ENCODE measurements around the gene EGF. TPM values are rescaled to one million over a fixed set of nuclear protein-coding genes. Genes with fewer than 3 reads are reported as not detected.

EGF gene
- total RNA-seq, 2 donors from 2014 or later: 14.6 to 33.7 TPM

DNA sequence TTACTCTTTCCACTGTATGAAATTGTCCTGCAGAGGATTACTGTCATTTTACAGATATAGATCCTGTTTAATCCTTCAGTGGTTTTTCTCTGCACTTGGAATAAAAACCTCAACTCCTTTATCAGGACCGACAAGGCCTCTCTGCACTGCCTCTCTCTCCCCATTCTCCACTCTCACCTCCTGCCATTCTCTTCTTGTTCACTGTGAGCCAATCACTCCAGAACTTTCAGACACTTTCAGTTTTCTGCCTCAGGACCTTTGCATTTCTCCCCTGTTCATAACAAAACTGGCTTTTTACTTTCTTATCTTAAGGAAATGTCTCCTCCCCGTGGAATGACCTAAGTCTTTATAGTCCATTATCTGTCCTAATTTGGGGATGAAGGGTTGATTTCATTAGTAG lies 148.4 kb downstream of the EGF start:
- H3K9me3 ChIP-seq (ENCODE audit: control insufficient read depth, low read length): no peaks in the 10 kb centered on the region
- no peak overlapping the region for H3K4me3 ChIP-seq (ENCODE audit: low read length)
- DNase-seq: no peak
- H3K9ac ChIP-seq (ENCODE audit: extremely low read depth, low read length, poor library complexity, severe bottlenecking): no peak overlapping the region
- no peak overlapping the region for H3K4me3 Mint-ChIP-seq
- TF ChIP-seq, protein P1, sequence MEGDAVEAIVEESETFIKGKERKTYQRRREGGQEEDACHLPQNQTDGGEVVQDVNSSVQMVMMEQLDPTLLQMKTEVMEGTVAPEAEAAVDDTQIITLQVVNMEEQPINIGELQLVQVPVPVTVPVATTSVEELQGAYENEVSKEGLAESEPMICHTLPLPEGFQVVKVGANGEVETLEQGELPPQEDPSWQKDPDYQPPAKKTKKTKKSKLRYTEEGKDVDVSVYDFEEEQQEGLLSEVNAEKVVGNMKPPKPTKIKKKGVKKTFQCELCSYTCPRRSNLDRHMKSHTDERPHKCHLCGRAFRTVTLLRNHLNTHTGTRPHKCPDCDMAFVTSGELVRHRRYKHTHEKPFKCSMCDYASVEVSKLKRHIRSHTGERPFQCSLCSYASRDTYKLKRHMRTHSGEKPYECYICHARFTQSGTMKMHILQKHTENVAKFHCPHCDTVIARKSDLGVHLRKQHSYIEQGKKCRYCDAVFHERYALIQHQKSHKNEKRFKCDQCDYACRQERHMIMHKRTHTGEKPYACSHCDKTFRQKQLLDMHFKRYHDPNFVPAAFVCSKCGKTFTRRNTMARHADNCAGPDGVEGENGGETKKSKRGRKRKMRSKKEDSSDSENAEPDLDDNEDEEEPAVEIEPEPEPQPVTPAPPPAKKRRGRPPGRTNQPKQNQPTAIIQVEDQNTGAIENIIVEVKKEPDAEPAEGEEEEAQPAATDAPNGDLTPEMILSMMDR (conservative IDR thresholded peaks at IDR 0.05): no peak
- H3K36me3 ChIP-seq (ENCODE audit: control insufficient read depth, insufficient read depth, low read length): peaks cover 4% of the 10 kb centered on the region
- no peaks in the 10 kb centered on the region for H3K4me1 ChIP-seq (ENCODE audit: control insufficient read depth, insufficient read depth, low read length)
- no peaks in the 10 kb centered on the region for H3K9me3 Mint-ChIP-seq
- H3K27me3 ChIP-seq (ENCODE audit: control insufficient read depth, insufficient read depth, low read length, poor library complexity, severe bottlenecking): no peaks in the 10 kb centered on the region
- H3K27me3 Mint-ChIP-seq (ENCODE audit: insufficient read depth): no peaks in the 10 kb centered on the region
- H3K27ac Mint-ChIP-seq: no peak overlapping the region
- 93 to 100% methylated on average over 1 to 2 of the region's 2 CpGs for WGBS, 2 experiments (ENCODE audit: insufficient coverage in 1 of 2, insufficient read length in 1 of 2)
- H3K27ac ChIP-seq (ENCODE audit: low read depth, low read length): no peak overlapping the region
- H3K4me1 Mint-ChIP-seq: no peaks in the 10 kb centered on the region
- no peaks in the 10 kb centered on the region for H3K36me3 Mint-ChIP-seq (ENCODE audit: low read depth)

Other genes starting within 250 kb of the EGF start
- 10 to 100 TPM; 20.9 to 21.8 TPM for gene CASP6, start 209.4 kb upstream of the EGF start, total RNA-seq
- gene PLA2G12A, start 182.8 kb upstream of the EGF start, total RNA-seq: 10 to 100 TPM; 38.5 to 60.9 TPM
- not detected for gene CFI, start 110.9 kb upstream of the EGF start, total RNA-seq
- gene GAR1, start 97.1 kb upstream of the EGF start, total RNA-seq: 10 to 100 TPM; 33.3 to 35.3 TPM
- under 1 TPM in 1 of 2 donors, not detected in 1; 0.18 TPM for gene RRH, start 84.9 kb upstream of the EGF start, total RNA-seq
- 1 to 10 TPM; 1.5 to 3.1 TPM for gene LRIT3, start 64.8 kb upstream of the EGF start, total RNA-seq

Measured in endodermal cell (in vitro differentiated cells).